H1 (cell line): ENCODE measurements around the gene NMU.

Source experiments
- CREB1 ChIP-seq: IDR thresholded peaks from 2 replicates; pipeline ENCODE4 v1.6.1; 2012; ENCODE audit warnings: inconsistent platforms
- GABPA ChIP-seq: IDR thresholded peaks from 2 replicates; pipeline ENCODE4 v1.6.1; 2011; ENCODE audit warnings: mild to moderate bottlenecking, low read length, moderate library complexity, borderline replicate concordance; ENCODE audit not compliant: insufficient read depth
- KDM1A ChIP-seq: fragments of 200-600, 300-600 bp; sonication (generic); IDR thresholded peaks from 2 replicates; pipeline ENCODE4 v1.7.1; 2016; ENCODE audit warnings: mild to moderate bottlenecking, low read length, borderline replicate concordance

GRCh38 chr4:55615008-55615407, 21.1 kb downstream of the NMU start:
- TF ChIP-seq KDM1A = no peak
- no peak for TF ChIP-seq GABPA
- TF ChIP-seq CREB1 = no peak
